ENCODE data around the gene PRDM16.

PRDM16 gene

DNA sequence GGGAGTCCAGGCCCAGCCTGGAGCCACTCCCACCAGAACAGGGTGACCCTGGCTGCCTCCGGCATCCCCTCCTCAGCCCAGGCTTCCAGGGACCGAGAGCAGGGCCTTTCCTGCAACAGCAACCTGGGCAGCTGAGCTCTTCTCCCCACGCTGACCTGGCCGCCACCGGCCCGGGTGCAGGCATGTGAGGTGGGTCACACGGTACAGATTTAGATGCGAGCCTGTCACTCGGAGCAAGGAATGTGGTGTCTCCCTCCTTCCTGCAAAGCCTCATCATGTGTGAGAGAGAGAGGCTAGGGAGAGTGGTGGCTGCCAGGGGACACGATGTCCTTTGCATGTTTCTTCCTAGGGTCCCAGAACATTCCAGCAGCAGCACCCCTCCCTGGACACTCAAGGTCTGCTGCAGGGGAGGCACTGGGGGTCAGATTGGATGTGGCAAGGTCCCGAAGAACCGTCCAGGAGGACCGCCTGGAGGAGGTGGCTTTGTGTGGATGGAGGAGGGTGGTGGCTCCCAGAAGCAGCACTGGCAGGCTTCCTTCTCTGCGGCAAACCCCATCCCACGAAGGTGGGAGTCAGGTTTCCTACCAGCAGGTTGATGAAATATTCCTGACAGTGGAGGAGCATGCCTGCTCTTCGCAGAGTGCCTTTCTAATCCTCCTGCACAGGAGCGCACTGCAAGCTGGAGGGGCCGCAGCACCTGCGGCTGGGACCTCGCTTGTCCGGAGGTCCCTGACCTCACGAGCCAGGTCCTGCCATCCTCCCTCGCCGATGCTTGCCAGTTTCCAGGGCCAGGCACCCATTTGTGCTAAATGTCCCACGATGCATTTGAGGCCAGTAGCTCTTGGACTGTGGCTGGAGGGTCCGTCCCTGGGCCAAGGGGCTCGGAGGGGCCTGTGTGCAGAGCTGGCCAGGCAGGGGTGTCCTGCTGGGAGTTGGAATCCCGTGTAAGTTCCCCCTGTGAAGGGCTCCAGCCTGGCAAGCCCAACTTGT, 68.4 kb downstream of the PRDM16 start:
- no peaks in the 10 kb centered on the region for H3K9me3 ChIP-seq (ENCODE audit: control insufficient read depth, insufficient read depth, low read length)
- H3K36me3 ChIP-seq (ENCODE audit: insufficient read depth, low read length) = no peaks in the 10 kb centered on the region
- H3K4me1 ChIP-seq (ENCODE audit: insufficient read depth, low read length) = no peaks in the 10 kb centered on the region
- no peak overlapping the region for H3K9ac ChIP-seq (ENCODE audit: low read depth, low read length)

DNA sequence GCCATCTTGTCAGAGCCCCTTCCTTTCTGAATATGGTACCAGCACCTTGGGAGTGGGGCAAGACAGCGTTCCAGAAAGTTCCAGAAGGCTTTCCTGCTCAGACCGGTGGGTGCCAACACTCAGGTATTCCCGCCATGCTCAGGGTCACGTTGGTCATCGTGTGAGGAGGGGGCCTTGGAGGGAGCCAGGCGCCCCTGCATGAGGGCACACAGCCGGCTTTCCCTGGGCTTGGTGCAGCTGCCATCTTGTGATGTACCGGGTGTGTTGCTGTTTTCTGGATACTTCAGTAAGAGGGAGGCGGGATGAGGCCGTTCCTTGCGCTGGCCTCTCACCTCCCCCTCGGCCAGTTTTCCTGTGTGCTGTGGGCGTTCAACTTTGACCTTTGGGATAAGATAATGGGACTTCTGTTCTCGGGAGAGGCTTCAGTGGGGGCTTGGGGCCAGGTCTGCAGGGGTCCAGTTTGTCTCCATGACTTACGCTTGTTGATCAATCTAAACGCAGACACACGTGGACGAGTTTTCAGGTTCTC, 69.7 kb downstream of the PRDM16 start:
- Histone ChIP-seq H3K9me3 (ENCODE audit: control insufficient read depth, insufficient read depth, low read length) (no peaks in the 10 kb centered on the region), H3K9ac (ENCODE audit: low read depth, low read length) (no peak overlapping the region), H3K4me1 (ENCODE audit: insufficient read depth, low read length) (no peaks in the 10 kb centered on the region), H3K36me3 (ENCODE audit: insufficient read depth, low read length) (no peaks in the 10 kb centered on the region)

- no peaks in the 10 kb centered on the region for H3K36me3 ChIP-seq (ENCODE audit: insufficient read depth, low read length)
- no peaks in the 10 kb centered on the region for H3K9me3 ChIP-seq (ENCODE audit: control insufficient read depth, insufficient read depth, low read length)
- H3K9ac ChIP-seq (ENCODE audit: low read depth, low read length) = no peak overlapping the region
- no peaks in the 10 kb centered on the region for H3K4me1 ChIP-seq (ENCODE audit: insufficient read depth, low read length)
Observed at GRCh38 chr1:3139451-3139852, 70.4 kb downstream of the PRDM16 start.

DNA sequence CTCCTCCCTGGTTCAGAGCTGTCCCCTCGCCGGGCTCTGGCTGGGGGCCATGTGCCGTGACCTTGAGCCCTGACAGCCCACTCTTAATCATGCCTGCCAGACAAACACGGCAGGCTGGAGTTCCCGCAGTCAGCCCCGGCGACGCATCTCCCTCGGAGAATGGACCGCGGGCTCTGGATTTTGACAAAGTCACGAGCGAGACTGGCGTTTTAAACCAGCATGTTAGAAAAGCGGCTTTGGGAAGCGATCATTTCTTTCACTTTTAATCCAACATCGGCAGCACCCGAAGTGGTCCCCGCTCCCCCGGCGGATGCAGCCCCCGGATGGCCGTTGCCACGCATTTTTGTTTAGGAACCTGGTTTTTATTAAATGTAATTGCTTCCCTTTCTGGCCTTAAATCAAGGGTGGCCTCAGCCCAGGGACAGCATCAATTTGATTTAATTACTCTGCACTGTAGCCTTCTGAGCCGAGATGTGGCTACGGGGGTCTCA, 70.9 kb downstream of the PRDM16 start:
- H3K9me3 ChIP-seq (ENCODE audit: control insufficient read depth, insufficient read depth, low read length) = no peaks in the 10 kb centered on the region
- H3K36me3 ChIP-seq (ENCODE audit: insufficient read depth, low read length) = no peaks in the 10 kb centered on the region
- H3K4me1 ChIP-seq (ENCODE audit: insufficient read depth, low read length) = no peaks in the 10 kb centered on the region
- H3K9ac ChIP-seq (ENCODE audit: low read depth, low read length) = no peak overlapping the region

- no peak overlapping the region for H3K9ac ChIP-seq (ENCODE audit: low read depth, low read length)
- H3K4me1 ChIP-seq (ENCODE audit: insufficient read depth, low read length) = no peaks in the 10 kb centered on the region
- no peaks in the 10 kb centered on the region for H3K36me3 ChIP-seq (ENCODE audit: insufficient read depth, low read length)
- no peaks in the 10 kb centered on the region for H3K9me3 ChIP-seq (ENCODE audit: control insufficient read depth, insufficient read depth, low read length)
Observed at GRCh38 chr1:3140437-3140836, 71.4 kb downstream of the PRDM16 start.

DNA sequence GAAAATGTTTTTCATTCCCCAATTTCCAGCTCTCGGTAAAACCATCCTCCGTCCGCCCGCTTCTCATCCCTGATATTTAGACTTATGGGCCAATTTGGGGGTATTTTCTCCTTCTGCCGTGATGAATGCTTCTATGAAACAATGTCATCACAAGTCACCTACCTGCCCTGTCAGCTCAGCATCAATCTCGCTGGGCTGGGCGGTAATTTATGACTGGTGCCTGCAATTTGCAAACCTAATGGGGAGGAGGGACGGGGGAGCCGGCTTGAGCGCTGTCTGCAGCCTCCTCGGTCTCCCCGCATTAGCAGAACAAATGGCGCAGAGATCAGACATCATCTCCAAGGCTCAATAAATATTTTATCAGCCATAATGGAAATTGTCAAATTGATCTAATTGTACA, 72.1 kb downstream of the PRDM16 start:
- no peaks in the 10 kb centered on the region for H3K4me1 ChIP-seq (ENCODE audit: insufficient read depth, low read length)

DNA sequence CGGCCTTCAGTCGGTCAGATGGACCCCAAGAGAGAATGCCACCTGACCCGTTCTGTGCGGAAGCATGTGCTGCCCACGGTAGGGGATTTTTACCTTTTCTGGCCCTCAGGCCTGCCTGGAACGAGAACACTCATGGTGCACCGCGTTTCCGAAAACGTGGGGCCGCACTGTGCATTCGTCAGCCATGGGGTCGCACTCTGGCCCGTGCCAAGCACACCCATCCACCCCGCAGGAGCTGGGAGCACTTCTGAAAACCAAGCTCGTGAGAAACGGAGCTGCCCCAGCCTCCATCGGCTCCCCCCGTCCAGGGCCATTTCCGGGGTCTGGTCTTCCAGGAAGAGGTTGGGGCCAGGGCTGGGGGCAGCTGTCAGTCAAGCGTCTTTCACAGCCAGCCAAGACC, 72.8 kb downstream of the PRDM16 start:
- H3K9me3 ChIP-seq (ENCODE audit: control insufficient read depth, insufficient read depth, low read length) = no peaks in the 10 kb centered on the region
- H3K9ac ChIP-seq (ENCODE audit: low read depth, low read length) = no peak overlapping the region
- H3K36me3 ChIP-seq (ENCODE audit: insufficient read depth, low read length) = no peaks in the 10 kb centered on the region
- no peaks in the 10 kb centered on the region for H3K4me1 ChIP-seq (ENCODE audit: insufficient read depth, low read length)

More for the DNA sequence above, 72.1 kb downstream of the PRDM16 start:
- H3K9me3 ChIP-seq (ENCODE audit: control insufficient read depth, insufficient read depth, low read length) = no peaks in the 10 kb centered on the region
- H3K36me3 ChIP-seq (ENCODE audit: insufficient read depth, low read length) = no peaks in the 10 kb centered on the region
- H3K9ac ChIP-seq (ENCODE audit: low read depth, low read length) = no peak overlapping the region

DNA sequence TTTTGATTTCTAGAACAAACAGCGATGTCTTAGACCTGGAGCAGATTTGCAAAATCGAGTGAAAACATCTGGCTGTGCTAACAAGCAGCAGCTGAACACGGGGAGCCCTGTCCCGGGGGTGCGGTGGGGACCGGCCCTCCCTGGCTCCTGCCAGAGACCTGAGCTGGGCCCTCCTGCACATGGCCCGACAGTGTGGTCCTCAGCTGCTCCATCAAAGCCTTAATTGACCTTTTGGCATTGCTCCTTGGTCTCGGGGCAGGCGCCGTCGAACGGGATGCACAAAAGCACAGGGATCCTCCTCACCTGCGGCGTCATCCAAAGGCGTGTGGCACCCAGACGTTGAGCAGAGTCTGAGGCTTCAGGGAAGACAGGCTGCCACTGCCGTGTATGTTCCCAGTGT, 73.2 kb downstream of the PRDM16 start:
- Histone ChIP-seq H3K9ac (ENCODE audit: low read depth, low read length) (no peak overlapping the region), H3K36me3 (ENCODE audit: insufficient read depth, low read length) (no peaks in the 10 kb centered on the region), H3K9me3 (ENCODE audit: control insufficient read depth, insufficient read depth, low read length) (no peaks in the 10 kb centered on the region), H3K4me1 (ENCODE audit: insufficient read depth, low read length) (no peaks in the 10 kb centered on the region)

- Histone ChIP-seq H3K9ac (ENCODE audit: low read depth, low read length) (no peak overlapping the region), H3K4me1 (ENCODE audit: insufficient read depth, low read length) (no peaks in the 10 kb centered on the region), H3K36me3 (ENCODE audit: insufficient read depth, low read length) (no peaks in the 10 kb centered on the region), H3K9me3 (ENCODE audit: control insufficient read depth, insufficient read depth, low read length) (no peaks in the 10 kb centered on the region)
Observed at GRCh38 chr1:3142751-3143150, 73.7 kb downstream of the PRDM16 start.

DNA sequence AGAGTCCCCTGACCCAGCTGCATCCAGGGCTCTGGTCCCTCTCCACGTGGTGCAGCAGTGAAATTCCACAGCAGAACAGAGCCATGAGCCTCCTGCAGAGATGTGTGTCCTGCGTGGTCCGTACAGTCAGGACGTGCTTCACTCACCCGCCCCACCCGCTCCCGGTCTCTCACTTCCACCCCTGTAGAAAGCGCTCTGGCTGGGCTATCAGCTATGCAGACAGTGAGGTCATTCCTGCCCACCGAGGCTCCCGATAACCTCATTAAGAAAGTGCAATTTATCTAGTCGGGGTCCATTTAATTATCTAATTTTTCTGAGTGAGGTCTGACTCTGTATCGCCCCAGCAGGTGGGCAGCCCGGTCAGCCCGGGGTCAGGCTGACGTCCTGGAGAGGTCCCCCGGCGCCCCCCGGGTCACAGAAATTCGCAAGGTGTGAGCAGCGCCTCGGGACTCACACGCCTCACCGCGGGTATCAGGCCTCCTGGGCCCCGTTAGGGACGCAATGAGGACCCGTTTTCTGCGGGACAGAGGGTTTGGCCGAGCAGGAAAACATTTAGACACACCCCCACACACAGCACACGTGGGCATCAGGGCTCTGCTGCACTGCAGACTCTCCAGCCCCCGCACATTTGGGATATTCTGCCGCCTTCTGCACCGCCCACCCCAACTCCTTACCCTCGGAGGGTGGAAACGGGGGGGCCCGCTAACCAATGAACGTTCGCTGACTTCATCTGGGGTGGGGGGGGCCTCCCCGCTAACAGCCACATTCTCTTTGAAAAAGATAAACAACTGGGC, 76.7 kb downstream of the PRDM16 start:
- Histone ChIP-seq H3K9ac (ENCODE audit: low read depth, low read length) (no peak overlapping the region), H3K36me3 (ENCODE audit: insufficient read depth, low read length) (no peaks in the 10 kb centered on the region), H3K4me1 (ENCODE audit: insufficient read depth, low read length) (no peaks in the 10 kb centered on the region), H3K9me3 (ENCODE audit: control insufficient read depth, insufficient read depth, low read length) (no peaks in the 10 kb centered on the region)

GRCh38 chr1:3146458-3146857, 77.5 kb downstream of the PRDM16 start:
- no peak overlapping the region for H3K9ac ChIP-seq (ENCODE audit: low read depth, low read length)

GRCh38 chr1:3146907-3147306, 77.9 kb downstream of the PRDM16 start:
- H3K4me1 ChIP-seq (ENCODE audit: insufficient read depth, low read length) = no peaks in the 10 kb centered on the region
- no peak overlapping the region for H3K9ac ChIP-seq (ENCODE audit: low read depth, low read length)
- H3K36me3 ChIP-seq (ENCODE audit: insufficient read depth, low read length) = no peaks in the 10 kb centered on the region
- no peaks in the 10 kb centered on the region for H3K9me3 ChIP-seq (ENCODE audit: control insufficient read depth, insufficient read depth, low read length)

More at GRCh38 chr1:3146458-3146857, 77.5 kb downstream of the PRDM16 start:
- no peaks in the 10 kb centered on the region for H3K4me1 ChIP-seq (ENCODE audit: insufficient read depth, low read length)
- no peaks in the 10 kb centered on the region for H3K9me3 ChIP-seq (ENCODE audit: control insufficient read depth, insufficient read depth, low read length)
- H3K36me3 ChIP-seq (ENCODE audit: insufficient read depth, low read length) = no peaks in the 10 kb centered on the region

GRCh38 chr1:3148171-3148570, 79.2 kb downstream of the PRDM16 start:
- no peaks in the 10 kb centered on the region for H3K9me3 ChIP-seq (ENCODE audit: control insufficient read depth, insufficient read depth, low read length)
- no peaks in the 10 kb centered on the region for H3K36me3 ChIP-seq (ENCODE audit: insufficient read depth, low read length)
- no peaks in the 10 kb centered on the region for H3K4me1 ChIP-seq (ENCODE audit: insufficient read depth, low read length)
- H3K9ac ChIP-seq (ENCODE audit: low read depth, low read length) = no peak overlapping the region

GRCh38 chr1:3149277-3149676, 80.3 kb downstream of the PRDM16 start:
- H3K36me3 ChIP-seq (ENCODE audit: insufficient read depth, low read length) = no peaks in the 10 kb centered on the region
- H3K4me1 ChIP-seq (ENCODE audit: insufficient read depth, low read length) = no peaks in the 10 kb centered on the region
- no peak overlapping the region for H3K9ac ChIP-seq (ENCODE audit: low read depth, low read length)
- no peaks in the 10 kb centered on the region for H3K9me3 ChIP-seq (ENCODE audit: control insufficient read depth, insufficient read depth, low read length)
